Uterus (tissue), 4 donors: Measurements from ENCODE around the gene CCDC69. TPM values are rescaled to one million over a fixed set of nuclear protein-coding genes. Genes with fewer than 3 reads are reported as not detected.

ENCODE experiments used
- DNase-seq, 2 donors: peaks; one replicate each; pipeline ENCODE4 v3.0.0-alpha.2; 2019 to 2020
- H3K27ac ChIP-seq, 2 donors: fragments of 200-600 bp; sonication (generic); 1 replicate in 1 of 2; 2 replicates in 1 of 2; pipeline ENCODE4 v1.5.1; 2016 to 2018
- H3K27me3 ChIP-seq, 2 donors: fragments of 200-600 bp; sonication (generic); one replicate each; pipeline ENCODE4 v1.5.1; 2018 to 2019; ENCODE audit warnings: control low read depth in 1 of 2
- H3K36me3 ChIP-seq, 2 donors: fragments of 200-600 bp; sonication (generic); one replicate each; pipeline ENCODE4 v1.5.1; 2019; ENCODE audit warnings: control low read depth in 1 of 2
- H3K4me1 ChIP-seq, 2 donors: fragments of 200-600 bp; sonication (generic); one replicate each; pipeline ENCODE4 v1.5.1; 2018 to 2019; ENCODE audit warnings: control low read depth in 1 of 2
- H3K4me3 ChIP-seq, 2 donors: fragments of 200-600 bp; sonication (generic); 1 replicate in 1 of 2; 2 replicates in 1 of 2; pipeline ENCODE4 v1.5.1; 2018 to 2019; ENCODE audit warnings: mild to moderate bottlenecking in 1 of 2
- H3K9me3 ChIP-seq, 2 donors: fragments of 200-600 bp; sonication (generic); one replicate each; pipeline ENCODE4 v1.5.1; 2019; ENCODE audit warnings: control low read depth in 1 of 2
- POLR2A ChIP-seq, 2 donors: fragments of 450-650 bp; IDR thresholded peaks; one replicate each; pipeline ENCODE4 v1.6.1; 2016; ENCODE audit warnings: antibody characterized with exemption in 2 of 2, mild to moderate bottlenecking in 1 of 2, moderate library complexity in 1 of 2
- intact Hi-C: fragments of 100-400 bp; cut with DNase I; formaldehyde crosslinking; loops from one replicate; pipeline ENCODE4 v1.15.1; 2023; ENCODE audit warnings: low total_unique reads
- total RNA-seq, 4 donors: library from RNA; depleted of rRNA in 3 of 4; stranded (reverse); fragments of >200 nt in 3 of 4; gene quantifications; one replicate each; pipeline versions ENCODE4 v1.1.0 to v1.2.4, GENCODE V29; 2014 to 2023
- TF ChIP-seq, protein P1 (sequence below), 4 experiments: fragments of 200-600 bp in 2 of 4; fragments of 450-650 bp in 2 of 4; sonication (generic) in 2 of 4; IDR thresholded peaks; one replicate each; pipeline ENCODE4 v1.5.1; 2016 to 2019; ENCODE audit warnings: antibody characterized with exemption in 4 of 4, mild to moderate bottlenecking in 2 of 4, moderate library complexity in 1 of 4
- donor health status: DM: yes; HTN: yes; CAD: no.

CCDC69 gene
- total RNA-seq, 4 donors from 2014 or later = 19.5 to 76.2 (median 40.6) TPM

GRCh38 chr5:151143645-151144044 is 80.2 kb downstream of the CCDC69 start:
- Histone ChIP-seq H3K27ac (peak overlapping the region in 1 of 2 donors; percentile 2), H3K9me3 (no peaks in the 10 kb centered on the region), H3K36me3 (no peaks in the 10 kb centered on the region), H3K4me3 (no peak overlapping the region), H3K27me3 (no peaks in the 10 kb centered on the region), H3K4me1 (no peaks in the 10 kb centered on the region)
- intact Hi-C loops = no loop called here
- DNase-seq = no peak
- TF ChIP-seq POLR2A (IDR thresholded peaks at IDR 0.05) = no peak
- TF ChIP-seq, protein P1, sequence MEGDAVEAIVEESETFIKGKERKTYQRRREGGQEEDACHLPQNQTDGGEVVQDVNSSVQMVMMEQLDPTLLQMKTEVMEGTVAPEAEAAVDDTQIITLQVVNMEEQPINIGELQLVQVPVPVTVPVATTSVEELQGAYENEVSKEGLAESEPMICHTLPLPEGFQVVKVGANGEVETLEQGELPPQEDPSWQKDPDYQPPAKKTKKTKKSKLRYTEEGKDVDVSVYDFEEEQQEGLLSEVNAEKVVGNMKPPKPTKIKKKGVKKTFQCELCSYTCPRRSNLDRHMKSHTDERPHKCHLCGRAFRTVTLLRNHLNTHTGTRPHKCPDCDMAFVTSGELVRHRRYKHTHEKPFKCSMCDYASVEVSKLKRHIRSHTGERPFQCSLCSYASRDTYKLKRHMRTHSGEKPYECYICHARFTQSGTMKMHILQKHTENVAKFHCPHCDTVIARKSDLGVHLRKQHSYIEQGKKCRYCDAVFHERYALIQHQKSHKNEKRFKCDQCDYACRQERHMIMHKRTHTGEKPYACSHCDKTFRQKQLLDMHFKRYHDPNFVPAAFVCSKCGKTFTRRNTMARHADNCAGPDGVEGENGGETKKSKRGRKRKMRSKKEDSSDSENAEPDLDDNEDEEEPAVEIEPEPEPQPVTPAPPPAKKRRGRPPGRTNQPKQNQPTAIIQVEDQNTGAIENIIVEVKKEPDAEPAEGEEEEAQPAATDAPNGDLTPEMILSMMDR (IDR thresholded peaks at IDR 0.05) = no peak

DNA sequence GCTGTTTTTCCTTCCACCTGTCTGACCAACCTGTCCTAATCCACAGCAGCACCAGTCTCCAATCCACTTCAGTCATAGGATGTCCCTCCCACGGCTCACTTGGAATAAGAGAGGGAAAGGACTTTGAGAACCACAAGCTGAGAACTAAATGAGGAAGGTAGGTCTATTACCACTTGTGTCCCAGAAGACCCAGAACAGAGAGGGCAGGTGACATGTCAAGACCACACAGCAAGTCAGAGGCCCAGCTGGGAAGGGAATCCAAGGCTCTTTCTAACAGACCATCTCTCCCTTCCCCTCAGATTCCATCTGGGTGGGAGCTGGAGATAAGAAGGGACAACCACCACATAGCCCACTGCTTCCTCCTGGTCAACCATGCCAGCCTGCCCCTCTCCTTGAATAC is 81.0 kb downstream of the CCDC69 start:
- DNase-seq = no peak
- H3K27me3 ChIP-seq = no peaks in the 10 kb centered on the region
- H3K4me3 ChIP-seq = no peak overlapping the region
- H3K9me3 ChIP-seq = no peaks in the 10 kb centered on the region
- H3K36me3 ChIP-seq = no peaks in the 10 kb centered on the region
- H3K4me1 ChIP-seq = no peaks in the 10 kb centered on the region
- TF ChIP-seq, protein P1 (IDR thresholded peaks at IDR 0.05) = no peak
- TF ChIP-seq POLR2A (IDR thresholded peaks at IDR 0.05) = no peak
- intact Hi-C loops = no loop called here
- peak overlapping the region; percentile 34 to 67 for H3K27ac ChIP-seq

GRCh38 chr5:151141535-151141934 is 82.4 kb downstream of the CCDC69 start:
- H3K9me3 ChIP-seq = no peaks in the 10 kb centered on the region
- intact Hi-C loops = no loop called here
- H3K27ac ChIP-seq = peak overlapping the region; percentile 53 to 67
- no peaks in the 10 kb centered on the region for H3K27me3 ChIP-seq
- TF ChIP-seq, protein P1 (IDR thresholded peaks at IDR 0.05) = no peak
- TF ChIP-seq POLR2A (IDR thresholded peaks at IDR 0.05) = no peak
- H3K4me1 ChIP-seq = no peaks in the 10 kb centered on the region
- peak; percentile 49 to 64 for DNase-seq
- H3K4me3 ChIP-seq = no peak overlapping the region
- H3K36me3 ChIP-seq = no peaks in the 10 kb centered on the region

GRCh38 chr5:151140686-151141459 is 83.0 kb downstream of the CCDC69 start:
- intact Hi-C loops = no loop called here
- TF ChIP-seq, protein P1 (IDR thresholded peaks at IDR 0.05) = no peak
- no peak for TF ChIP-seq POLR2A (IDR thresholded peaks at IDR 0.05)
- Histone ChIP-seq H3K27ac (peak overlapping the region; percentile 53 to 67), H3K4me1 (no peaks in the 10 kb centered on the region), H3K27me3 (no peaks in the 10 kb centered on the region), H3K36me3 (no peaks in the 10 kb centered on the region), H3K4me3 (no peak overlapping the region), H3K9me3 (no peaks in the 10 kb centered on the region)
- no peak for DNase-seq

- Histone ChIP-seq H3K9me3 (no peaks in the 10 kb centered on the region), H3K27me3 (no peaks in the 10 kb centered on the region), H3K27ac (no peak overlapping the region), H3K36me3 (no peaks in the 10 kb centered on the region), H3K4me3 (no peak overlapping the region), H3K4me1 (no peaks in the 10 kb centered on the region)
- no peak for DNase-seq
- intact Hi-C loops = no loop called here
- TF ChIP-seq, protein P1 (IDR thresholded peaks at IDR 0.05) = no peak
- no peak for TF ChIP-seq POLR2A (IDR thresholded peaks at IDR 0.05)
These were observed 84.2 kb downstream of the CCDC69 start for GRCh38 chr5:151139646-151140045.
